HG02623 (cell line): ENCODE results near the gene BCL2L11.
A peak's percentile ranks its signal among the peaks of the same experiment; 100 is the strongest.

ENCODE experiments used
- ATAC-seq: cut with Tn5 transposase; IDR thresholded peaks from one replicate; pipeline ENCODE4 v1.9.1; 2021; ENCODE audit warnings: moderate library complexity; ENCODE audit not compliant: unreplicated experiment

BCL2L11 gene

DNA sequence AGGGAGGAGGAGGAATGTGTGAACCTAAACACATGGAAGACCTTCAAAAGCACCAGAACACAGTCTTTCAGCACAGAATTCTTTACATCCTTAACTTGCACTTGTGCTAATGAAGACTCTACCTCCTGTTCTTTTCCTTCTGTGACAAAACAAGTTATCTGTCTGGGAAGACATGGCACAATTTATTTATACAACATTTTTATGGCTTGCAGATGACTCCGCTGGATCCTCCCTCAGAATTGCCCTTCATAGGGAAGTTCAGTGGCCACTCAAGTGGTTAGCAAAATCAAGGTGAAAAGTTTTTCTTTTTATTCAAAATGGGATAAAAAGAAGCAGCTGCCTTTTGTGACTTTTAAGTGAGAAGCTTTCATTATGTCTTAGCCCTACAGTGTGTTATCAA, 21.4 kb downstream of the BCL2L11 start:
- ATAC-seq: no peak

DNA sequence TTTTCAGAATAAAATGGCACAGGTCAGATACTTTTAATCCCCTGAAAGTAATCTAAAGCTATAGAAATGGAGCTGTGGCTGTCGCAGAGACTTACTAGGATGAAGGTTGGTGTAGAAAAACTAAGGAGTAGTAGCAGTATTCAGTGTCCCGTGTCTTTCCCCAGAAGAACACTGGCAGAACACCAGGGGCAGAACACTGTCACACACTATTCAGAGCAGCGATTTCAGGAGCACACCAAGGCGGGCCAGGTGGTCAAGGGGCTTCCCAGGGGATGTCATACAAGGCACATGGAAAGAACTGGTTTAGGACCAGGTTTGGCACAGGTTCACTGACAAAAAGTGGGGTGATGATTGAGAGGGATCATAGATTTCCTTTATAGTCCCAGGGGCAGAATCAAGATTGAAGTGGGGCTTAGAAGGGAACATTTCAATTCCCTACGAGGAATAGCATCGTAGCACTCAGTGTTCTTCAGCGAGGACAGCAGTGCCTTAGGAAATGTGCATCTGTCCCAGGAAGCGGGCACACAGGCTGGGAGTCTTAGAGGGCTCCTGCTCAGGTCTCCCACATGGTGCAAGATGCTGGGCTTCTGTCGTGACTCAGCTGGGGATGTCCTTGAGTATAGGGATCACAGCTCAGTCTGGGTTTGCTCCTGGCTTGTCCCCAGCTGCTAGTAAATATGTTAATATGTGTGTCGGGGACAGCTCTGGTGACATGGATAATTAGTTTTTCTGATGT, 22.6 kb downstream of the BCL2L11 start:
- no peak for ATAC-seq

DNA sequence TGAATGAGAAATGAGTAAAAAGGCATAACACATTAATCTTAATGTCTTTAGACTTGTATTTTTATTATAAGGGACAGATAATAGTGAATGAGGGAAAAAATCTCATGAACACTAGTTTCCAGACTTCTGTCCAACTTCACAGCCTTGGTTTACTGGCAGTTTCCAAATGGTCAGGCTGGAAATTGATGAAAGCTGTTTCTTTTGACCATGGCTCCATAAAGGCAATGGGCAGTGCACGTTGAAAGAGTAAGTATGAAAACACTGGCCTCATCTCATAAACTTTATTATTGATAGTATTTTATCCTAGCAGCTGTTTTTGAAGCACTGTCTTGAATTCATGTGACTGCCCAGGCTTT, 23.1 kb downstream of the BCL2L11 start:
- ATAC-seq: no peak

DNA sequence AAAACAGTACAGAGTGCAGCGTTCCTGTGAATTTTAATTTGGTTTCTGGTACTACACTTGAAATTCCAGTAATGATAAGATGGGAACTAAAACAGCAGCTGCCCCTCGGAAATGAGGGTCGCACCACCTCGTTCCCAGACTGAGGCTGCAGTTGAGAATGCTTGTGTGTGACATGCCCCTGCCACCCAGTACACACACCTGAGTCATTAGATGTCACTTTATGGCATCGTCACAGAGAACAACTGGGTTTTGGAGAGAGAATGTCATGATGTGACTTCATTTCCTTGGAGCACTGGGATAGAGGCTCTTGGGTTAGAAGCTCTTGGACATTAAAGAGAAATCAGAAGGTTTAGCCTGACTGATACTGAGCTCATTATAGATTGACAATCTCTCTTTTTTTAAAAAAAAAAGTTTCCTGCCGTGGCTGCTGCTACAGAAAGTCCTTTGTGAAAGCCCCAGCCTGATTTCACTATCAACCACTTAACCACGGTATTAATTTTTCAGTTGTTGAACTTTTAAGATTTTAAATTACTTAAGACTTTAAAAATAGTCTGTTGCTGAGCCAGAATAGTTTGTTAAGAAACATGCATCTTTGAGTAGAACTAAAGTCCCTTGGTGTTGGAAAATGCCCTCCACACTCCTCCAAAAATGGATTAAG, 24.5 kb downstream of the BCL2L11 start:
- no peak for ATAC-seq

DNA sequence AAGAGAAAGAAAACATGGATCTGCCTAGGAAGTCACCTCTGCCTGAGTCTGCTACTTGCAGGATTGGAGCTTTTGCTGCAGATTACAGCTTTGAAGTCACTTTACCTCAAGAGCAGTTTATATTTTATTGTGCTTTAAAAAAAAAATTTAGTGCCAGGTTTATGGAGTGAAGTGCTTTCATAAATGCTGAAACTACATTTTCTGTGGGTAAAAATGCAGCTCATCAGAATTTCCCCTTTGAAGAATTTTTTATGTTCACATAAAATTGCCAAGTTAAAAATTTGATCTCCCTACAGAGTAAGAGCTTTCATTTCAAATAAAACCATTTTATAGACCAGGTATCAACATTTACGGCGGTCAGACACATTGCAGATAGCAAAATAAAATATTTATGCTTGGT, 25.2 kb downstream of the BCL2L11 start:
- ATAC-seq: no peak

DNA sequence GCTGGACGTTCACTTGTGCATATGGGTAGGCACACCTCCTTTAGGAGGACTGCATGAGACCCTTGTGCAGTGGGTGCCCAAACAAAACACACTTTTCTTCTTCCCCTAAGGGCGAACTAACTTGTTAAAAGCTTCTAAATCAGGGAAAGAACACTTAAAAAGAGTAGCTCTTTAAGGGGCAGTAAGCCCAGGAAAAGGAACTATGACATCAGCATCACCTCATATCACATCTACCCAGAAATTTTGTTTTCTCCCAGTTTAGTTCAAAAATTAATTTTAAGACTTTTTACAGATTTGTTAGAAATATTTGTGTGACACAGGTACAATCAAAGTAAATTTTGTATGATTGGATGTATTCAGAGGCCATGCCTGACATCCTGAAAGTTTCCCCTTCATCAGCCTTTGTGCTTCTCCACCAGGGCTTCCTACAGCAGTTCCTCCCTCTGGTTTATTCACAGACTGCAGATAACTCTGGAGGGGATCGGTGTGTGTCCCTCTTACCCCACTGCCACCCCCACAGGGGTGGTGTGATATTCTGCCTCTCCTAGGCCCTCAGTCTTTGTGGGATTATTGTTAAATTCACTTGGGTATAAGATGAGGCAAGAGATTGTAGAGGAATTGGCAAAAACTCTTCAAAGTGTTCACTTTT, 27.6 kb downstream of the BCL2L11 start:
- no peak for ATAC-seq

DNA sequence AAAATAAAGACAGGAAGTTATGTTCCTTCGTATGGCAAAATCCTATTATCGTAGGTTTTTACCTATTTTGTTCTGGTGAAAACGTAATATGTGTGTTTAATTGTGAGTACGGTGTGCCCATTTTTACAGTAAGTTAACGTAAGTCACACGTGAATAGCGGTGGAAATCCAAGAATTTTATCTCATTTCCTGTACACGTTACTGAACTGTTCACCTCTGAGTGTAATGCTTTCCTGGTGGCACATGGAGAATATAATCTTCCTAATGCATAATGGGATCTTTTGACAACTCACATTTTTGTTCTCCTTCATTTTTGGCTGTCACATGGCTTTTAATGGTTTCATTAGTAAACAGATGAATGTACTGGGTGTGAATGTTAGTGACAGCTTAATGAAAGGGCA, 28.2 kb downstream of the BCL2L11 start:
- ATAC-seq: no peak

DNA sequence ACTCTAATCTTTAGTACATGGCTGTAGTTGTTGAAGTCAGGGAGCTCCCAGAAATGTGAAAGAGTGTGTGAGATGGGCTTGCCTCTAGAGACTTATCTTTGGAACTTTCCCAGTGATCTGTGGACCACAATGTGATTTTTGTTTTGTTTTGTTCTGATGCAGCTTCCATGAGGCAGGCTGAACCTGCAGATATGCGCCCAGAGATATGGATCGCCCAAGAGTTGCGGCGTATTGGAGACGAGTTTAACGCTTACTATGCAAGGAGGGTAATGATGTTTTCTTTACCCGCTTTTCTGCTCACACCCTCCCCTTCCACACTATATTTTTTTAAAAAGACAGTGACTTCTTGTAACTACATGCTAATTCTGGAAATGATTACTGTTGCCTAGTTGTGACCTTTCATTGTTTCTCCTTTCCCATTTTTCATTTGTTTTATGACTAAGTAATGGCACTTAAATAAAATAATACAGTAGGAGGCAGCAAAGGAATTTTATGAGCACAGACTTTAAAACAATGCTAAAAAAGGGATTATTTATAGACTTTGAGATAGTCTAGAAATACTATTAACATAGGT, 29.3 kb downstream of the BCL2L11 start:
- no peak for ATAC-seq

DNA sequence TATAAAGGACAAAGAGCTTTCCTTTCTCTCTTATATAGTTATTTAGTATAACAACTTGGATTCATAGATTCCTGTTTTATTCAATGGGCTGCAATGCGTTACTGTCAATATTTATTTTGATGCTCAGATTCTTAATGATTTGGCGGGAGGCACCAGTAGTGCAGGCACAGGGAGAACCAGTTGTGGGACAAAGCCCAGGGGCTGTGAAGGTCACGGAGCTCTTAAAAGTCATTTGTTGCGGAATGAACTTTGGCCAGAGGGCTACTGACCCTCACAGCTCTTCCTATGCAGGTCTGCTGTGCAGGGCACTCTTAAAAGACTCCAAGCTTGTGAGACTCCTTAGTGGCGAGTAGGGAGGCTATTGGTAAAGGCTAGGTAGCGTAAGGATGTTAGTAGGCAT, 34.0 kb downstream of the BCL2L11 start:
- no peak for ATAC-seq

DNA sequence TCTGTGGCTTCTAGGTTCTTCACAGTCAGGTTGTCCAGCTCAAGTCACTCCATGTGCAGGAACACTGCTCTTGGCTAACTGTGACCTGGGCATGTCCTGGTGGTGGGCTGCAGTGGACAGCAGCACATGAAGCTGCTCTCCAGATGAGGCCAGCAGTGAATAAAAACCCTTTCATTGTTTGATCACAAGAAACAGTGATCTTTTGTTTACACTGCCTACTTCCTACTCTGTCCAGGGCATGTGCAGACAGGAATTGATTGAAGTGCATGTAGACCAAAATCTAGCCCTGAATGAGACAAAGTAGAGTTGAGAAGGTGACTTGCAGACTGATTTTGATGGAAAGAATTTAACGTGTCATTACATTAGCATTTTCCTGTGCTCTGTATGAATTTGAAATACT, 34.9 kb downstream of the BCL2L11 start:
- ATAC-seq: no peak

DNA sequence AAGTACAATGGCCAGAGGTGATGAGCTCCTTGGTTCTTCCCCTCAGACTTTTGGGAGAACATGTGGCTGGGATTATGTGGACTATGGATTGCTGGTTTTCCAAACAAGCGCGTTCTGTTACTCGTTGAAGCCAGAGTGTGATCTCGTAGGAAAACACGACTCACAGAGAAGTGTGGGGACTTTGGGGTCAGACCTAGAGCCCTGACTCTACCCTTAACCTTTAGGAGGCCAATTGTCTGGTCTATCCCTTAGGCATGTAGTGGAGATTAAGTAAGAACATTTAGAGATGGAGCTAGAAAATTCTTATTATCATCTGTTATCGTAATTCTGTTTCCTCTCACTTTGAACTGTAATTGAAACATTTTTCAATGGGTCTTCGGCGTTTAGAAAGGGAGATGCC, 35.8 kb downstream of the BCL2L11 start:
- no peak for ATAC-seq

DNA sequence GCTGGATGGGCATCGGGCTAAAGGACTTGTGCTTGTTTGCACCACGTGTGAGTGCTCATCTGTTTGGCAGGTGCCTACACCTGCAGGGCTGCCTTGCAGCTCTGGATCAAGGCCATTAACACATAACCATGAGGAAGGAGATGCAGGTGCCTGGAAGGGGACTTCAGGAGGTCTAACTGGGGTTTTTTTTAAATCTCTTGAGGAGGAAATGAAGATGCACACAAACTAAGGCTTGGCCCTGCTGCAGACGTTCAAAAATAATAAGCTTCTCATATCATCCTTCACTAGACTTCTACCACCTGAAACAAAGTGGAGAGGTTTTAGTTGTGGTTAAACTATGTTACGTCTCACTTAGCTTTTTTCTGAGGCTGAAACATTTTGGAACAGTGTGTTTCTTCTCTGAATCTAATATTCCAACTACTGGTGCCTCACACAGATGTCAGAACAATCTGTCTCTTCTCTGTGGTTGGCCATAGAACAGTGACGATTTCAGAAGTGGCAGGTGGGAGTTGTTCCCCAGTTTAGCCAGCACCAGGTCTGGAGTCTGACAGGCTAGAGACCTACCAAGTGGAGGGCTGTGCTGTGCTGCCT, 36.5 kb downstream of the BCL2L11 start:
- ATAC-seq: peak; percentile 49

DNA sequence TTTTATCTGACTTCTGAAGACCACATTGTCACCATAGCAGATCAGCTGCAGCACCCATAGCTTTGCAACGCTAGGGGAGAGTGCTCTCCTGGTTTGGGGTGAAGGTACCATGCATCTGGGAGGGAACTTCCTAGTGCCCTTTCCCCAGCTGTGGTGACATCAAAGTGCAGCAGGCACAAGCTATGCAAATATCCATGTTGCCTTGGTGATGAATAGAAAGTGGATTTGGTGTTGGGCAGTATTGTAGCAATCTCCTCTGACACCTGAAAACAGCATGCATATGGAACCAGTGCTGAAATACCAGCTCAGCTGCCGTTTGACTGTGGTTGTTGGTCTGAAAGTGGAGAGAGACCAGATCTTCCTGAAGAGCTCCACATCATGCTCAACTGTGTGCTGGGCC, 37.1 kb downstream of the BCL2L11 start:
- ATAC-seq: peak; percentile 46

DNA sequence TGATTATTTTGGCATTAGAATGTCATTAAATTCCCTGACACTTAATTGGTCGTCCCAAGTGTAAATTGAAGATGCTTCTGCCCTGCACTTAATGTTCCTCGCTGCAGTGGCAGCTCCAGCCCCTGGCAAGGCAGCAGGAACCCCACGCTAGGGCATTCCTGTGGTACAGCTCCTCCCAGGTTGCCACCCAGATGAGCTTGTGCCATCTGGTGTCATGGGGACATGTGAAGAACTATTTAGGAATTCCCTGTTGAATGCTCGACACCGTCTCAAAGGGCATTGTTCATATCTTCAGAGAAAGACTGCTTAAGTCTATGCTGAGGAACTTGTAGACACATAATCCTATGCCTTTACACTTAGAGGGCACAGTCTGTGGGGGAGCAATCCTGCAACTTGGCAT, 38.9 kb downstream of the BCL2L11 start:
- ATAC-seq: no peak

DNA sequence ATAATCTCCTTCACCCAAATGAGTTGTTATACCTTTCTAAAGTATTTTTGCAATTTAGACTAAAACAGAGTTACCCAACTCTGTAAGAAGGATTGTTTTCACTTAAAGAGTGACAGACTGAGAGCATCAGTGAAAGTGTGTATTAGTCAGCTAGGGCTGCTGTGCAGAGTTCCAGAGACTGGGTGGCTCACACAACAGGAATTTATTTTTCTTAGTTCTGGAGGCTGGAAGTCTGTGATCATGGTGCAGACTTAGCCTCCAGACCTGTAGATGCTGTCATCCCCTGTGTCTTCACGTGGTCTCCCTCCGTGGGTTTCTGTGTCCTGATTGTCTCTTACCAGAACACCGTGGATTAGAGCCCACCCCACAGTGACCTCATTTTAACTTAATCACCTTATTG, 40.0 kb downstream of the BCL2L11 start:
- ATAC-seq: no peak

DNA sequence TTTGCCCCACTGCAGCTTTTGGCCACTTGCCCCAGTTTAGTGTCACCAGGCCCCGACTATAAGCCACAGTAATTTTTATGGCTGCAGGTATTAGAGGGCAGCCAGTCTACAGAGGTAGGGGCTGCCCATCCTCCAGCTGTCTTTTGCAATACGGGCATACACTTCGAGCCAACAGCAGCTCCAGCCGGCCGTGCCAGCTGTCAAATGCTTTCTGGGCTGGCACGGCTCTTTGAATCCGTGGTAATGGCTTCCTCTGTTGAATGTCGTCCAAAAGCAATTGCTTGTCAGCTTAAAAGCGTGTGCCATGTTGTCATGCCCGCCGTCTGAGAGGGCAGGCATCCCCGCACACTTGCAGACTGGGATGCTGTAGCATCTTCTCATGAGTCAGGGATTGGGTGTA, 41.3 kb downstream of the BCL2L11 start:
- no peak for ATAC-seq

DNA sequence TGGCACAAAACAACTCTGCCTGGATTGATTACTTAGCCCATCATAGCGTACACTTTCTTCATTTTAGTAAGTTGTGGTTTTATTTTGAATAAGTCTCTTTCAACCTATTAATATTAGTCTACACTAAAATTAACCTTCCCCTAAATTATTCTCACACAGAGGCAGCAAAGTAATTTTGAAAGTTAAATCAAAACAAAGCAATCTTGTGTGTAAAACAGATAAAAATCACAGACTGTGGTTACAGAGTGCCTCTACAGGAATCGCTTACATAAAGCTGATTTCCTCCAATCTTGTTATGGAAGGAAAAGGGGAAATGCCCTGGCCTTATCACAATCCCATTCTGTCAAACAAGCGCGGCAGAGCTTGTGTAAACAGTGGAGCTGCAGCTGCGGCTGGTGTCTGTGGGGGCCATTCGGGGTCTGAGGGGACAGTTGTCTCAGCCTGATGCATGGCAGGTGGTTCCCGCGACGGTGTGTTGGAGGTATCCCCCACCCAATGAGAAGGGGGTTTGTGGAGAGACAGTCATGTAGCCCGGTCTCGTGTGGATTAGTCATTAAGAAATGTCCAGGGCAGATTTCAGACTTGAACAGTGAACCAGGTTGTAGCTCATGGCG, 42.1 kb downstream of the BCL2L11 start:
- ATAC-seq: no peak

DNA sequence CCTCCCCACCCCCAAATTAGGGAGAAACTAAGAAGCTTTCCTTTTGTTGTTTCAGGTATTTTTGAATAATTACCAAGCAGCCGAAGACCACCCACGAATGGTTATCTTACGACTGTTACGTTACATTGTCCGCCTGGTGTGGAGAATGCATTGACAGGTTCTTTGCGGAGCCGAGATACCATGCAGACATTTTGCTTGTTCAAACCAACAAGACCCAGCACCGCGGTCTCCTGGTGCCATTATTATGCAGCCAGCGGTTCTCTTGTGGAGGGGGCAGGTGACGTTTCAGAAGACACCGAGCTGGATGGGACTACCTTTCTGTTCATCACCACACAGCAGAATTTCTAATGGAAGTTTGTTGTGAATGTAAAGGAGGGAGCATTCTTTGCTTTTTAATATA, 43.4 kb downstream of the BCL2L11 start:
- no peak for ATAC-seq

DNA sequence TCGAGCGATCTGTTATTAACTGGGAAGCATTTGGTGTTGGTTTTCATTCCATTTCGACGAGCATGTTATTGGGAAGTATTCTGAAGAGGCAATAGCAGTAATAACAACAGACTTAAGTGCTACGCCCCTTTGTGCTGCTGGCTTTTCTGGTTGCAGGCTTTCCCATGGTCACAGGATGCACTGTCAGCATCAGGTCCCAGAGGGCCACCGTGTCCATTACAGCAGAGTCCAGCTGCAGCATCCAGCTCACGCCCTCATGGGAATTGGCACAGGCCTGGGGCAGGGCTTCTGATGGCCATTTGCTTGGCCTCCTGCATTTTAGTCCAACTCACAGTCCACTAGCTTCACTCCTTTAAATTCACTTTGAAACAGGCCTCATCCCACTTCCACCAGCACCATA, 44.4 kb downstream of the BCL2L11 start:
- no peak for ATAC-seq

DNA sequence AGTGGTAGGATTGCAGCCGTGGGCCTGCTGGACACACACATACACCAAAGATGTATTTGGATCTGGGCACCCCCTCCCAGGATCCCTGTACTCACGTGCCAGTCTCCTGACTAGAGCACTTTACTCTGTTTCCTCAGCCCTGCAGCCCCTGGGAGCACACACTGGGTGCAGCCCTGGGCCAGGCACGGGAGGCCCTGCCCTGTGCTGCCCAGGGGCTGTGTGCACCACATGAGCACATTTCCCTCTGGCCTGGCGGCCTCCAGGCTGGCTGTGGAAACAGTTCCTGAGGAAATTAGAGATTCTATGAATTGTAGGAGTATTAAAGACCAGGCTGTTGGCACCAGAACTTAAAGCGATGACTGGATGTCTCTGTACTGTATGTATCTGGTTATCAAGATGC, 45.4 kb downstream of the BCL2L11 start:
- ATAC-seq: no peak
